HepG2 (cell line): ENCODE results near the gene UQCRHL. TPM values are rescaled to one million over a fixed set of nuclear protein-coding genes. Genes with fewer than 3 reads are reported as not detected.
A peak's percentile ranks its signal among the peaks of the same experiment; 100 is the strongest.

Source experiments
- BCLAF1 ChIP-seq: fragments of 450-650 bp; IDR thresholded peaks from 2 replicates; pipeline ENCODE4 v1.6.1; 2017; ENCODE audit warnings: mild to moderate bottlenecking
- FUBP1 ChIP-seq: sonication (generic); formaldehyde crosslinking; IDR thresholded peaks from 2 replicates; pipeline ENCODE4 v1.5.1; 2020; ENCODE audit warnings: missing genetic modification reagents, mild to moderate bottlenecking, borderline replicate concordance
- GMEB2 ChIP-seq: IDR thresholded peaks from 2 replicates; pipeline ENCODE4 v1.6.1; 2016; ENCODE audit warnings: missing biosample characterization, missing genetic modification reagents, low read depth
- MTERF4 ChIP-seq: sonication (generic); formaldehyde crosslinking; IDR thresholded peaks from 2 replicates; pipeline ENCODE4 v1.8.0; 2023; ENCODE audit warnings: mild to moderate bottlenecking, missing genetic modification reagents
- MXD3 ChIP-seq: IDR thresholded peaks from 2 replicates; pipeline ENCODE4 v1.6.1; 2016; ENCODE audit warnings: mild to moderate bottlenecking, missing biosample characterization, missing genetic modification reagents
- MYPOP ChIP-seq: sonication (generic); formaldehyde crosslinking; IDR thresholded peaks from 2 replicates; pipeline ENCODE4 v1.8.1; 2023; ENCODE audit warnings: mild to moderate bottlenecking, moderate library complexity, missing genetic modification reagents
- NONO ChIP-seq, 2 experiments: fragments of 450-650 bp in 1 of 2; sonication (generic) in 1 of 2; formaldehyde crosslinking in 1 of 2; IDR thresholded peaks in 1 of 2; conservative IDR thresholded peaks in 1 of 2; 2 replicates each; pipeline versions ENCODE4 v1.6.1 to v1.8.0; 2017 to 2022; ENCODE audit warnings: mild to moderate bottlenecking in 1 of 2, missing genetic modification reagents in 1 of 2, moderate library complexity in 1 of 2
- PATZ1 ChIP-seq: sonication (generic); formaldehyde crosslinking; IDR thresholded peaks from 2 replicates; pipeline ENCODE4 v1.4.0; 2020; ENCODE audit warnings: missing genetic modification reagents
- PREB ChIP-seq: sonication (generic); formaldehyde crosslinking; IDR thresholded peaks from 2 replicates; pipeline ENCODE4 v1.4.0; 2020; ENCODE audit warnings: missing genetic modification reagents
- U2AF2 ChIP-seq: fragments of 200-400 bp; formaldehyde crosslinking; IDR thresholded peaks from 2 replicates; pipeline ENCODE4 v1.6.1; 2017; ENCODE audit warnings: low read depth, mild to moderate bottlenecking, low read length
- ZIK1 ChIP-seq: sonication (generic); formaldehyde crosslinking; IDR thresholded peaks from 2 replicates; pipeline ENCODE4 v1.5.0; 2020; ENCODE audit warnings: mild to moderate bottlenecking, low read depth, missing genetic modification reagents, borderline replicate concordance
- ZNF317 ChIP-seq: sonication (generic); formaldehyde crosslinking; IDR thresholded peaks from 2 replicates; pipeline ENCODE4 v1.5.0; 2020; ENCODE audit warnings: mild to moderate bottlenecking, missing genetic modification reagents
- ZNF580 ChIP-seq: IDR thresholded peaks from 2 replicates; pipeline ENCODE4 v1.6.1; 2016; ENCODE audit warnings: low read depth, borderline replicate concordance
- polyA plus RNA-seq, 8 experiments: library from polyadenylated mRNA; depleted of rRNA in 3 of 8; stranded (reverse) in 7 of 8; unstranded in 1 of 8; fragments of >200 nt; fragmentation: Illumina TruSeq in 4 of 8; extraction: Trizol in 4 of 8; gene quantifications; 2 replicates each; pipeline versions ENCODE4 v1.2.1 to v1.2.3, GENCODE V29; 2011 to 2016; ENCODE audit warnings: low read depth in 4 of 8, missing spikeins in 1 of 8, mixed read lengths in 1 of 8; ENCODE audit not compliant: insufficient read depth in 1 of 8
- total RNA-seq, 5 experiments: library from RNA; depleted of rRNA; stranded (reverse); fragments of >200 nt; fragmentation: Illumina TruSeq; extraction: Trizol; gene quantifications; 2 replicates each; pipeline ENCODE4 v1.2.3, GENCODE V29; 2016; ENCODE audit warnings: low read depth in 1 of 5

UQCRHL gene
- total and polyA plus RNA-seq, 2 of the 13 experiments (the other 11 are each of a cell fraction or from before 2014, with no cell fraction given): 1.8 to 2.3 TPM

- TF ChIP-seq MXD3: peak; percentile 49; the same call in 1 of the 2 replicates
- peak; percentile 23; the same call in 1 of the 2 replicates for TF ChIP-seq PATZ1 (CRISPR knock-in tag)
- TF ChIP-seq MTERF4 (CRISPR knock-in tag): 0 out of 2 replicates have a peak, but pooled peaks have one; percentile 9
- no peak for TF ChIP-seq FUBP1 (CRISPR knock-in tag)
- no peak for TF ChIP-seq BCLAF1
- TF ChIP-seq NONO (IDR thresholded peaks at IDR 0.05): no peak
- peak; percentile 78; the same call in 1 of the 2 replicates for TF ChIP-seq NONO (CRISPR knock-in tag; conservative IDR thresholded peaks at IDR 0.05)
- TF ChIP-seq ZNF317 (CRISPR knock-in tag): peak; percentile 68; the same call in 1 of the 2 replicates
- peak; percentile 33; the same call in 1 of the 2 replicates for TF ChIP-seq ZNF580 (CRISPR knock-in tag)
- TF ChIP-seq GMEB2: peak; percentile 44; the same call in 1 of the 2 replicates
- no peak for TF ChIP-seq PREB
- TF ChIP-seq ZIK1: no peak
- TF ChIP-seq U2AF2: no peak
- TF ChIP-seq MYPOP (CRISPR knock-in tag): peak; percentile 74; the same call in 1 of the 2 replicates
Observed at GRCh38 chr1:15847100-15847892, 39.8 kb upstream of the UQCRHL start, which contains the start of gene SPEN (continued).
